IPS-18c (cell line): ENCODE data around the gene AATF.
A peak's percentile ranks its signal among the peaks of the same experiment; 100 is the strongest.

ENCODE experiments used
- H3K4me3 ChIP-seq: 2 replicates; pipeline ENCODE4 v1.7.0; 2013; ENCODE audit warnings: low read depth, mild to moderate bottlenecking, low read length, moderate library complexity; ENCODE audit not compliant: insufficient read depth
- H3K9me3 ChIP-seq: one replicate; pipeline ENCODE4 v1.6.1; 2013; ENCODE audit warnings: mild to moderate bottlenecking, low read length, moderate library complexity; ENCODE audit not compliant: control insufficient read depth, insufficient read depth

Gene AATF

DNA sequence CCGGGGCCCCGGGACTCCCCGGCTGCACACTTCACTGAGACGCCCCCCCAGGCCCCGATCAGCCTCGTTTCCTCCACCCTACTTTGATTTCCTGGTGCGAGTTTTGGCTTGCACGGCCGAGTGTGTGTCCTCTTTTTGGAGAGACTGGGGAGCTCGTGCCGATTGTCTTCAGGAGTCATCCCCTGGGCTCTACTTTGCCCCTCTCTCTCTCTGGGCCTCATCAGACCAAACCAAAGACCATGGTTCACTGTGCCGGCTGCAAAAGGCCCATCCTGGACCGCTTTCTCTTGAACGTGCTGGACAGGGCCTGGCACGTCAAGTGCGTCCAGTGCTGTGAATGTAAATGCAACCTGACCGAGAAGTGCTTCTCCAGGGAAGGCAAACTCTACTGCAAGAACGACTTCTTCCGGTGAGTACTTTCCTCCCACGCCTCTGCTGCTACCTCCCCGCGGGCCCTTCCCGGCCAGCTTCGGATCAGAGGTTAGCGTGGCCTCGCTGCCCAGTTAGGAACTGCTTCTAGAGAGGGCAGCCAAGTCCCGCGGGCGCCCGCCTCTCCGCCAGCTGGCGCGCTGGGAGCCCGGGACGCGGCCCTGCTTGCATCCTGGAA lies 10.7 kb upstream of the AATF start:
- peak overlapping the region; percentile 64 for H3K4me3 ChIP-seq

DNA sequence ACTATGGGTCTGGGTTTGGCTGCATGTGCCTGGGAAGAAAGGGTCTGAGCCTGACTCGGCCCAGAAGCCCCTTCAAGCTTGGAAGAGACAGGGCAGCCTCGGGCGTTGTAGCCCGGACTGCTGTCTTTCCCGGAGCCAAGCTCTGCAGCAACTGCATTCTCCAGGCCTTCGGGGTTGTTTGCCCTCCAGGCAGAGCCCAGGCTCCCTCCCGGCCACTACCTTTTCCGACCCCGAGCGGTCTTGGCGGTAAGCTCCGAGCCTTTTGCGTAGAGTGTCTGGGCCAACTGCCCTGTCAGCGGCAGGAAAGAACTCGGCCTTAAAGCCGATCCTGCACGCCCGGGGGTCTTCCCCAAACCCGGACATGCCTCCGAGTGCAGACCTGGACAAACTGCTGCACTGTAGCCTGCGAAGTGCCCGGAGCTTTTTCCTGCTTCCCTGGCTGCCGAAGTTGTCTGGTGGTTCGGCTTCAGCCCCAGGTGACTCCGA lies 10.1 kb upstream of the AATF start:
- peaks cover 2% of the 10 kb centered on the region for H3K9me3 ChIP-seq
- peak overlapping the region; percentile 36 for H3K4me3 ChIP-seq

More for the DNA sequence above, 10.7 kb upstream of the AATF start:
- peaks cover 4% of the 10 kb centered on the region for H3K9me3 ChIP-seq

DNA sequence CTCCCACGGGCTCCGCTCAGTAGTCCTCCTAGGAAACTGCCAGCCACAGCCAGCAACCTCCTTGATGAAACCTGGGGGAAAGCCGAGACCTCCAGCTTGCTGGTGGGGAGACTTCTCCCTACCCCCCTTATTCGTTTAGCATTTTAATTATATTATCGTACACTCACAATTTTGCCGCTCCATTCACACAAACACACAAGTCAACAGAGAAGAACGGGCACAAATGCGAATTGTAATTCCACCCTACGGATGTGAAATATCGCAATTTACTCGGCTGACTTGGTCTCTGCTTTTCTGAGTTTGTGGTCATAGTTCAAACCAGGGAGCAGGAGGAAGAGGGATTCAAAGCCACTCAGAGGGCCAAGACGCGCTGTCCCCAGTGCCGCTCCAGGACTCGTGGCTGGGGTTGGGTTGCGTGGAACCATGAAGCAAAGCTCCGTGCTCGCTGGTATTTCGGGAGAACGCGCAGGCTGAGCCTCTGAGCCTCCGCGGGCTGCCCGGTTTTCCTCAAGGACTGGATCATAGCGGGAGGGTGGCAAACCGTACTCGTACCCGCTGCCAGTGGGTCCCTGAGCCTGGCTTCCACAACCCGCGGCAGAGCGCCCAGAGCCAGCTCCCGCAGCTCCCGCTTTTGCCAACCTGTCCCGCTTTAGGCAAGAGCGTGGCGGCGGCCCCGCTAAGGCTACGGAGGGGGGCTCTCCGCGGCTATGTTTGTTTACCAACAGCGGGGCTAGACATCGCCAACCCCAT lies 9.5 kb upstream of the AATF start:
- H3K4me3 ChIP-seq = 0 out of 2 replicates have a peak overlapping the region, but pooled peaks have one; percentile 36

DNA sequence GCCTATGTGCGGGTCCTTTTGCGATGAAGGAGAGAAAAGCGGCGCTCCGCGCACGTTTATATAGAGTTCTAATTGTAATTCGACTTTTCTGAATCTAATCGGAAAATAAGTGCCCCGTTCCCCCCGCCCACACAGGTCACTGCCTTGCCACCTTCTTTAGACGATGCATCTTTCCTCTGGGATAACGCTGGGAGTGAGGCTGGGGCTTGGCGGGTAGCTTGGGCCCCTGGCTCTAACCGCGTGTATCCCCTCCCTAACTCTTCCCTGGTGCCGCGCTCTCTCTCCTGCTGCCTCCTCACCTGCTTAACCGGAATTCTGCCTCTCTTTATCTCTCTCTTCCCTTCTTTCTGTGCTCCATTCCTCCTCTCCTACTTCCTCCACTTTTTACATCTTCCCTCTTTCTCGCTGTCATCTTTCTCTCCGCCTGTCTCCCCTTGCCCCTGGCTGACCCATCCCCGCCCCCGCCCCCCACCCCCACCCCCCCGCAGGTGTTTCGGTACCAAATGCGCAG lies 8.9 kb upstream of the AATF start:
- peaks cover 2% of the 10 kb centered on the region for H3K9me3 ChIP-seq
- H3K4me3 ChIP-seq = no peak overlapping the region

More for the DNA sequence above, 9.5 kb upstream of the AATF start:
- H3K9me3 ChIP-seq = peaks cover 2% of the 10 kb centered on the region

DNA sequence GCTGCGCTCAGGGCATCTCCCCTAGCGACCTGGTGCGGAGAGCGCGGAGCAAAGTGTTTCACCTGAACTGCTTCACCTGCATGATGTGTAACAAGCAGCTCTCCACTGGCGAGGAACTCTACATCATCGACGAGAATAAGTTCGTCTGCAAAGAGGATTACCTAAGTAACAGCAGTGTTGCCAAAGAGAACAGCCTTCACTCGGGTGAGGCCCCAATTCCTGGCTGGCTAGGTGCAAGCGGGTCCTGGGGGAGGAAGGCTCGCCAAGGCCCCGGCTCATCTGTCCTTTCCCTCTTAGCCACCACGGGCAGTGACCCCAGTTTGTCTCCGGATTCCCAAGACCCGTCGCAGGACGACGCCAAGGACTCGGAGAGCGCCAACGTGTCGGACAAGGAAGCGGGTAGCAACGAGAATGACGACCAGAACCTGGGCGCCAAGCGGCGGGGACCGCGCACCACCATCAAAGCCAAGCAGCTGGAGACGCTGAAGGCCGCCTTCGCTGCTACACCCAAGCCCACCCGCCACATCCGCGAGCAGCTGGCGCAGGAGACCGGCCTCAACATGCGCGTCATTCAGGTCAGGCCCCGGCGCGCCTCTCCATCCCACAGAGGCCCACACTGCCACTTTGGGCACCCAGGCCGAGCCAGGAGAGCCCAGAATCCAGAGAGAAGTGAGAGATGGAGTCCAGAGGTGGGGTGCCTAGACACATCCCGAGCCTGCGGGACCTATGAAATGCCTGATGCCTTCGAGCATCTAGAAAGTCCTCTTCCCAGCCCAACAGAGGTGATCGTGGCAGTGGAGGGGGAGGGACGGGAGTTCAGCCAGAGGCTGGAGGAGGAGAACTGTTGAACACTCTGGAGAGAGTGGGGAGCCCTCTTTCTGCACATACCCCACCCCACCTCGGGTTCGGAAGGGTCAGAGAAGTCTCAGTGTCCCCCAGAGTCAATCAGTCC lies 8.2 kb upstream of the AATF start:
- H3K9me3 ChIP-seq = peaks cover 2% of the 10 kb centered on the region
- H3K4me3 ChIP-seq = peak overlapping the region; percentile 20; the same call in 1 of the 2 replicates

DNA sequence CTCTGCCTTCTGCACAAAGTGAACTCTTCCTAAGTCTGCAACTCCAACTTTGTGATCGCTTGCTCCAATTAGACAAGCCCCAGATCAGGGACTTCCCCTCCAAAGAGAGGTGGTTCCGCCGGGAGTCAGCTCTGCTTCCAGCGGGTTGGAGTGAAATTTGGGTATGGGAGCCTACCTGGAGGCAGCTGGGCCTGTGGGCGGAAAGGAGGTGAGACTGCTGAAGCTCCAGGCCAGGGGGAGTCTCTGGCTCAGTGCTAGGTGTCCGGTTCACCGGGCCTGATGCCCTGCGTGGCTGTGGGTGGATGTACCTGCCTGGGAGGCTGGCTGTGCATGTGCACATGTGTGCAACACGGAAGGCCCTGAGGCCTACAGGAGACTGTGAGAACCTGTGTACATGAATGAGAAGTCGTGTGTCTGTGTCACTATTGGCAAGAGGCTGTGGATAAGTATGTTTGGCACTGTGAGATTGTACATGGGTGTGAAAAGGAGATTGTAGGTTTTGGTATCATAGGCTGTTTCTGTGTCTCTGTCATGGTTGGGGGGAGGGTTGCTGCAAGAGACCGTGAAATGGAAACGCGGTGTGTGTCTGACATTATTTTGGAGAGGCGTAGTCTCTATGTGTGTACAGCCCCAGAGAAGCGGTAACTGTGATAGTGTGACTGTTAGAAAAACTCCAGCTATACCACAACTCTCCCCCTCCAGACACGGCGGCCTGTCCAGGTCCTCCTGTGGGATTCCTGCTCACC lies 7.3 kb upstream of the AATF start:
- H3K4me3 ChIP-seq = peak overlapping the region; percentile 45
- peaks cover 2% of the 10 kb centered on the region for H3K9me3 ChIP-seq

DNA sequence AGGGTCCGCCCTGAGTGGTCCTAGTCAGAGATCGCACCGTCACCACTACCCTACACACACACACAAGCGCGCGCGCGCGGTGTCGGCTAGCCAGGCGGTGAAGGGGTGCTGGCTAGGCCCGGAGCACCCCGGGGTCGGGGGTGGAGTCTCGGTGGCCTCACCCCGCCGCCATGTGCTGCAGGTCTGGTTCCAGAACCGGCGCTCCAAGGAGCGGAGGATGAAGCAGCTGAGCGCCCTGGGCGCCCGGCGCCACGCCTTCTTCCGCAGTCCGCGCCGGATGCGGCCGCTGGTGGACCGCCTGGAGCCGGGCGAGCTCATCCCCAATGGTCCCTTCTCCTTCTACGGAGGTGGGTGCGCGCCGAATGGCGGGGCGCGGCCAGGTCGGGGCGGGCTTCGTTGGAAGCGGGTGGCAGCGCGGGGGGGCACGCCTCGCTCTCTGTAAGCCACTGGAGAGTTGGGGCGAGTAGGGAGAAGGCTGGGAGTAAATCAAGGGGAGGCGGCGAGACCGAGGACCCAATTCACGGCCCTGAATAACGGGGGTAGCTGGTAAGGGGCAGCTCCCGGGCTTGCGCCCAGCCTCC lies 6.6 kb upstream of the AATF start:
- Histone ChIP-seq H3K4me3 (peak overlapping the region; percentile 45), H3K9me3 (peaks cover 2% of the 10 kb centered on the region)

DNA sequence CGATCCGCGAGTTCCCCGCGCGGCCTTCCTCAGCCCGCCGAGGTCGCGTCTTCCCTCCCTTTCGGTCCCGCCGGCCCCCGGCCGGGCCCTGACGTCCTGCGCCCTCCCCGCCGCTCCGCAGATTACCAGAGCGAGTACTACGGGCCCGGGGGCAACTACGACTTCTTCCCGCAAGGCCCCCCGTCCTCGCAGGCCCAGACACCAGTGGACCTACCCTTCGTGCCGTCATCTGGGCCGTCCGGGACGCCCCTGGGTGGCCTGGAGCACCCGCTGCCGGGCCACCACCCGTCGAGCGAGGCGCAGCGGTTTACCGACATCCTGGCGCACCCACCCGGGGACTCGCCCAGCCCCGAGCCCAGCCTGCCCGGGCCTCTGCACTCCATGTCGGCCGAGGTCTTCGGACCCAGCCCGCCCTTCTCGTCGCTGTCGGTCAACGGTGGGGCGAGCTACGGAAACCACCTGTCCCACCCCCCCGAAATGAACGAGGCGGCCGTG lies 6.1 kb upstream of the AATF start:
- Histone ChIP-seq H3K9me3 (peaks cover 2% of the 10 kb centered on the region), H3K4me3 (peak overlapping the region; percentile 45; the same call in 1 of the 2 replicates)

DNA sequence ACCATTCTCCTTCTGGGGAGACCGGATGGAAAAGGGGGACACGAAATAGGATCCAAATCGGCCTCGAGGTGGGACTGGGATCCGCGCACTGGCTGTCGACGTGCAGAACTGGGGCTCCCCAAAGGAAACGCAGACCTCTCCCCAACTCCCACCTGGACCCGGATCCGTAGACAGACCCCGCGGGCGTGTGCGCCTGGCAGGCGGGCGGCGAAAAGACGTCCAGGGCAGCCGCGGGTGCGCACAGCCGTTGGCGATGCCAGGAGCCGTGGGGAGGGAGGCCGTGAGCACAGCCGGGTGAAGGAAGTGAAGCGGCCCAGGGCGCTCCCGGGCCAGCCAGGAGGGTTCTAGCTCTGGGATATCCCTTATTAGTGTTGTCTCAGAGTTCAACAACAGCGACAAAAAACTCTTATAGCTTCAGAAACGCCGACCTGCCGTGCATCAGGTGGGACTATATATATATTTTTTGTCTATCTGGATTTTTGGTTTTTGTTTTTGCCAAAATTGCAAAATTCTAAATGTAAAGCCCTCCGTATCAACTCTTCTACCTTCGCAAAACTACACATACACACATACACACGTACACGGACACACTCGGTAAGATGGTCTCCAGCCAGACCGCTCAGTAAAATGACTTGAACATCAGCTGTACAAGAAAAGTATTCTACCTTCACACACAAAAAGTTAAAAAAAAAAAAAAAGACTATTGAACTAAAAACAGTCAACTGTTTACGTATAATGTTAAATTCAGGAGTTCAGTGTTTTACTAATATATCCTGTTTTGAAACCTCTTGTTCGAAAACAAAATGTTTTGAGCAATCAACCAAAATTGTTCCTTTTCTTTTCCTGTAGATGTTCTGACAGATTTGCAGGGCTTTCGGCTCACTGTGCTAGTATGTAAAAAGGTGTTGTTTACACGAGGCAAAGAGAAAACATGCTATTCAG lies 5.2 kb upstream of the AATF start:
- Histone ChIP-seq H3K4me3 (peak overlapping the region; percentile 45; the same call in 1 of the 2 replicates), H3K9me3 (peaks cover 2% of the 10 kb centered on the region)

DNA sequence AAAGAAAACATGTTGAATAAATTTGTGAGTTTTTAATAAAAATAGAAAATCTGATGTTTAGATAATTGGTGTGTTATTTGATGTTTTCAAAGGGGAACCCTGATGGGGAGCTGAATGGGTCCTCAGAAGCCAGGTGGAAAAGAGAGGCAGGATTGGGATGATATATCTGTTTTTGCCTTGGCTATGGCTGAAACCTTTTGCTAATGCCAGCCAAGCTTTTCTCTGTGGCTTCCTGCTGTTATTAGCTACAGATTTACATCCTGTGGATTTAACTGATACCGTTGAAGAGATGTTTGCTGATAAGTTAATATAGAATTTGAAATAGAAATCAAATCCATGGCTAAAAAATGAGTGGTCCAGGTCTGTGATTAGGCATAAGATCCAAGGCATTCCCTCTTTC lies 4.2 kb upstream of the AATF start:
- H3K4me3 ChIP-seq = no peak overlapping the region
- H3K9me3 ChIP-seq = peaks cover 1% of the 10 kb centered on the region

DNA sequence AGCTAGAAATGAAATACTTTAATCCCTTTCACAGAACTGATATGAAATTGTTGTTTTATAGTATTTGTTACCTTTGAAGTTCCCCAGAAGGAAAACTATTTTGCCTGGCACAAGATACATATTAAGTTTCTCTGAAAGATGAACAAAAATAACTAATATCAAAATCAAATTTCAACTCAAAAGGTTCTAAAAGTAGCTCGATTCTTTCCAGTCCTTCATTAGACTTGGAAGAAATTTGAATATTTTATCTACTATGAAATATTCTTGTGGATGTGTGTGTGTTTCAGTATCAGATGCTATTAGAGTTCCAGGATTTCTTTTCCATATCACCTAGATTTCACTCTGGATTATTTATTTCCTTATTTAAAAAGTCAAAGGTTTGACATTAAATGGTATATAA lies 3.6 kb upstream of the AATF start:
- H3K4me3 ChIP-seq = no peak overlapping the region
- no peaks in the 10 kb centered on the region for H3K9me3 ChIP-seq

DNA sequence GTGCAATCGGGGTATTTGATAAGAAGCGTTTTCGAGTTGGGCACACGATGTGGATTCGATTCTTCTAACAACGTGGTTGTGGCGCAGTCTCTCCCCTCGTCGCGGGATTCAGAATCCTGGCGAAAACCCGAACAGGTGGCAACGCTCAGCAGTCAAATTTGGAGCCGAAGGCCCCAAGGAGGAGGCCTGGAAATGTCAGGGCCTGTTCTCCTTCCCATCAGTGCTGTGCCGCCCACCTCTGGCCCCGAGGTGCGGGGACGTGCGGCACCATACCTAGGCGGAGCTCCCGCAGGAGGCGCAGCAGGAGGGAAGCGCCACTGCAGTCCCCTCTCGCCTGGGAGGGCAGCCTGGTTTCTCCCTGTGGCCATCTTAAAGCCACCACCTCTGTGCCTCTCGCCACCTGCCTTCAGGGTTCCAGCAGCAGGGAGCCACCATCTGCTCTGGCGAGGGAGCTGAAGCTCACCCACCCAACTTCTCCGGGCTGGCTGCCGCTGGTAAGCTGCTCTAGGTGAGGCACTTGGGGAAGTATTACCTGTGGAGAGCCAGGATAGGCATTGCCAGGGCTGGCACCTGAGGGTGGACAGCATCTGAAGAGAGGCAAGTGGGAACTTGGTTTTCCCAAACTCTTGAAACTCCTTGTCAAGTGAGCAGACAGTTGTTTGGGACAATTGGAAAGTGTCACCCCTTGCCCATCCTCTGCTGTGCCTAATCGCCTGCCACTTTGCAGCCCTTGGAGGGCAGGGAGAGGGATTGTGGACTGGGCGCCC lies 2.6 kb upstream of the AATF start:
- 0 out of 2 replicates have a peak overlapping the region, but pooled peaks have one; percentile 10 for H3K4me3 ChIP-seq
- no peaks in the 10 kb centered on the region for H3K9me3 ChIP-seq

DNA sequence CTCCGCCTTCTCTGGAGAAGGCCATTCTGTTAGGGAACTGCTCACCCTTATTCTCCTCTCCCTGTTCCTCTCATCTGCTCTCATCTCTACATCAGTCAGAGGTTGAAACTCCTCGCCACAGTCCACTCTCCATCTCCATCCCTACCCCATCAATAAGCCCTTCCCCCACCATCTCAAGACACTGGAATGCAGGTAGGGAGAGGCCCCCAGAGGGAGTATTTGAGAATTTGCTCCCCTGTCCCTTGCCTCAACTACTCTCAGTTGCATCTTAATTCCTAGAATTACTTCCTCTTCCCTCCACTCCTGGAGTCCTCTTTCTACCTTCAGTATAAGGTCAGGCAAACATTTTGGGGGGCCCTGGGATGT lies 2.0 kb upstream of the AATF start:
- Histone ChIP-seq H3K9me3 (no peaks in the 10 kb centered on the region), H3K4me3 (no peak overlapping the region)

DNA sequence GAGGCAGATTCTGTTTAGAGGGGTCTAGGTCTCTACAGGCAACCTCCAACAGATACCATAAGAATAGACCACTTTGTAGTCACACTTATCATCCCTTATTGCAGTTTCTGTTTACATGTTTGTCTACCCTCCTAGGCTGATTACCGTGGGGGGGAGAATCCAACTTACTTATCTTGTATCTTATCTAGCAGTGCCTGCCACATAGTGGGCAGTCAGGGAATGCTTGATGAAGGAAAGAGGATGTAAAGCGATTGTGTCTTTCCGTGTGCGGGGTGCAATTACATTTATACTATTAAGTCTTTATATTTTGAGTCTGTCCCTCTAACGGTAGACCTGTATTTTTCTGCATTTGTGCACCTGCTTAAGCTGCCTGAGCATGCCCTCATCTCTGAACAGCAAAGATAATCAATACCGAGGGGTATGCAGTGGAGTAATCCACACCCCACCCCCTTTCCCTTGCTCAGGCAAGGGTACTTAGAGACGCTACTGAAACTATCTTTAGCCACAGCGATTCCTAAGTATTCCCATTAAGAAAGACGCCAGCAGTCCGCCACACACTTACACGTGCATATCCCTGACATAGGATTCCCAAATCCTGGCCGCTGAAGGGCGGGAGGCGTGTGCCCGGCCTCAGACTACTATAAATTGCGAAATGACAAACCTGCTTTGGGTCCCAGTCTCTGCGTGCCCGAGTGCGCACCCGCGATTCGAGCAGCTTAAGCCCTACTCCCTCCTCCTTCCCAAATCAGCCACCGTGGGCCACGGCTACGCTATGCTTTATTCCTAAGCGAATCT lies 635 bp upstream of the AATF start:
- H3K4me3 ChIP-seq = peak overlapping the region; percentile 88
- H3K9me3 ChIP-seq = no peaks in the 10 kb centered on the region
